WI38 (cell line): Measurements from ENCODE around the gene EIF4G1.
"Not testable (repeated sequence)": the region's sequence is repeated elsewhere in the genome, so short reads cannot be mapped to it uniquely, and the experiment has no call there.

Experiments used
- H3K4me3 ChIP-seq: 2 replicates; pipeline ENCODE4 v1.5.1; 2011; ENCODE audit warnings: low read depth, mild to moderate bottlenecking, control low read depth, low read length
- TF ChIP-seq, protein P1 (sequence below): IDR thresholded peaks from 2 replicates; pipeline ENCODE4 v1.5.1; 2012; ENCODE audit warnings: low read depth, mild to moderate bottlenecking, control low read depth, low read length

Gene EIF4G1

GRCh38 chr3:184314363-184314699 is at the start of gene EIF4G1:
Gene EIF4G1, plus strand, starts transcription at chr3:184314606. Its CDS starts 1,191 bp downstream, at chr3:184315797.
- peak within 1 kb of the TSS; percentile 90 for H3K4me3 ChIP-seq
- TF ChIP-seq, protein P1, sequence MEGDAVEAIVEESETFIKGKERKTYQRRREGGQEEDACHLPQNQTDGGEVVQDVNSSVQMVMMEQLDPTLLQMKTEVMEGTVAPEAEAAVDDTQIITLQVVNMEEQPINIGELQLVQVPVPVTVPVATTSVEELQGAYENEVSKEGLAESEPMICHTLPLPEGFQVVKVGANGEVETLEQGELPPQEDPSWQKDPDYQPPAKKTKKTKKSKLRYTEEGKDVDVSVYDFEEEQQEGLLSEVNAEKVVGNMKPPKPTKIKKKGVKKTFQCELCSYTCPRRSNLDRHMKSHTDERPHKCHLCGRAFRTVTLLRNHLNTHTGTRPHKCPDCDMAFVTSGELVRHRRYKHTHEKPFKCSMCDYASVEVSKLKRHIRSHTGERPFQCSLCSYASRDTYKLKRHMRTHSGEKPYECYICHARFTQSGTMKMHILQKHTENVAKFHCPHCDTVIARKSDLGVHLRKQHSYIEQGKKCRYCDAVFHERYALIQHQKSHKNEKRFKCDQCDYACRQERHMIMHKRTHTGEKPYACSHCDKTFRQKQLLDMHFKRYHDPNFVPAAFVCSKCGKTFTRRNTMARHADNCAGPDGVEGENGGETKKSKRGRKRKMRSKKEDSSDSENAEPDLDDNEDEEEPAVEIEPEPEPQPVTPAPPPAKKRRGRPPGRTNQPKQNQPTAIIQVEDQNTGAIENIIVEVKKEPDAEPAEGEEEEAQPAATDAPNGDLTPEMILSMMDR: no peak

DNA sequence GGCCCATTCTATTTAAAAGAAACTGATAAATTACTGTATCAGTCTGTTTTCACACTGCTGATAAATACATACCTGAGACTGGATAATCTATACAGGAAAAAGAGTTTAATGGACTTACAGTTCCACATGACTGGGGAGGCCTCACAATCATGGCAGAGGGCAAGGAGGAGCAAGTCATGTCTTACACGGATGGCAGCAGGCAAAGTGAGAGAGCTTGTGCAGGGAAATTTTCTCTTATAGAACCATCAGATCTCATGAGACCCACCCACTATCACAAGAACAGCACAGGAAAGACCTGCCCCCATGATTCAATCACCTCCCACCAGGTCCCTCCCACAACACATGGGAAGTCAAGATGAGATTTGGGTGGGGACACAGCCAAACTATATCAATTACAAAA is 47.2 kb upstream of the EIF4G1 start:
- H3K4me3 ChIP-seq: not testable (repeated sequence)

DNA sequence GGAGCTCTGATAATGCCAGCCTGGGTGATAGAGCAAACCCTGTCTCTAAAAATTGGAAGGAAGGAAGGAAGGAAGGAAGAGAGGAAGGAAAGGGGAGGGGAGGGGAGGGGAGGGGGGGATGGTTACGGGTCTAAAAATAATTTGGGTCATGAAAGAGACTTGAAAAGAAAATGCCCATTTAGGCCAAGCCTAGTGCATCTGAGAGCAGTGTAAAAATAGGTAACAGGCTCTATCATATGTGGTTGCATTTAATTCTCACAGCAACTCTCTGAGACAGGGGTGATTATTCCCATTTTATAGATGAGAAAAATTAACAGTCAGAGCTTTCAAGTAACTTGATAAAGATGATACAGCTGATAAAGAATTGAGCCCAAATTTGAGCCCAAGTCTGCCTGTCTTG is 42.1 kb upstream of the EIF4G1 start:
- H3K4me3 ChIP-seq: no peak overlapping the region
- TF ChIP-seq, protein P1: no peak

DNA sequence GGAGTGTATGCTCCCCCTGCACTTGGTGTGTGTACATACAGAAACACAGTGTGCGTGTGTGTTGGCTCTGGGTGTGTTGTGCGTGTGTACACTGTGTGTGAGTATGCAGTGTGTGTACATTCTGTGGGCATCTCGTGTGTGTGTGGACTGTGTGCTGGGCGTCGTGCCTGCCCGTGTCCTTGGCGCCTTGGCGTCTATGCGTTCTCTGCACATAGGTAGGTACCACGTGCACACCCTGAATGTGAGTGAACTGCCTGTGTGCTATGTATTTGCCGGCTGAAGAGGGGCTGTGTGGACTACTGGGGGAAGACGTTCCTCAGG is 39.1 kb upstream of the EIF4G1 start:
- TF ChIP-seq, protein P1: no peak
- H3K4me3 ChIP-seq: no peak overlapping the region

GRCh38 chr3:184275961-184276910 is 38.2 kb upstream of the EIF4G1 start, which contains the start of gene ECE2:
Gene ECE2, plus strand, starts transcription at chr3:184276022. Its CDS starts 132 bp downstream, at chr3:184276154.
- H3K4me3 ChIP-seq: no peak within 1 kb of the TSS
- TF ChIP-seq, protein P1: no peak

GRCh38 chr3:184277366-184277765 is 37.0 kb upstream of the EIF4G1 start:
- H3K4me3 ChIP-seq: no peak overlapping the region
- TF ChIP-seq, protein P1: no peak

DNA sequence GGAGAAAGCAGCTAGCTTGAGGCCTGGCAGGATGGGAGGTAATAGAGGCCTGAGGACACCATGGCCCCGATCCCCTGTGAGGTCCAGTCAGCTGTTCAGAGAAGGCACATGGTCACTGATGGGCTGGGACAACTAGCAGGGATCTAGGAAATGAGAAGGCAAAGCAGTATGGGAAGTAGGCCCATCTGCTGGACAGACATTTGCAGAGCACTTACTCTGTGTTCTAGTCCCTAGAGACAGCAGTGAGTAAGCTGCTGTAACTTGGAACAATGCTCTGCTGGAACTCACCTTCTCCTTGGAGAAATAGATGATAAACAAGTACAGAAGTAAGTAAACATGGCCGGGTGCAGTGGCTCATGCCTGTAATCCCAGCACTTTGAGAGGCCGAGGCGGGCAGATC is 31.5 kb upstream of the EIF4G1 start:
- TF ChIP-seq, protein P1: no peak
- no peak overlapping the region for H3K4me3 ChIP-seq
